HuH-7 (cell line): ENCODE data around the gene TPSAB1.
"Not testable (repeated sequence)": the region's sequence is repeated elsewhere in the genome, so short reads cannot be mapped to it uniquely, and the experiment has no call there.

Experiments used
- DNase-seq: peaks from one replicate; pipeline ENCODE4 v3.0.0; 2011; ENCODE audit warnings: low spot score

The TPSAB1 gene

DNA sequence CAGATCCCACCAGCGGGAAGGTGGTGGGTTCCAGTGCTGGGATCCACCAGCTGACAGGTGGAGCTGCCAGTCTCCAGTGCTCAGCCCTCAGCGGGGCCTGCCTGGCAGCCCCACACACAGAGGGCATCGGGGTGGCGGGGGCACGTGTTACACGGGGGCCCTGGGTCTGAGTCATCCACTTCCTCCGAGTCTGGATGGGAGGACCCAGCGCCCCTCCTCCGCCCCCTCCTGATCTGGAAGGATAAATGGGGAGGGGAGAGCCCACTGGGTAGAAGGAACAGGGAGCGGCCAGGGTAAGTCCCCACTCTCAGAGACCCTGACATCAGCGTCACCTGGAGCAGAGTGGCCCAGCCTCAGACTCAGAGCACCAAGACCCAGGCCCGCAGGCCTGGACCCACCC, at the start of gene TPSAB1:
Gene TPSAB1 (plus strand): TSS at position 270 of the 400 bp plus-strand sequence. CDS start 234 bp downstream, outside the sequence.
- not testable (repeated sequence) for DNase-seq

DNA sequence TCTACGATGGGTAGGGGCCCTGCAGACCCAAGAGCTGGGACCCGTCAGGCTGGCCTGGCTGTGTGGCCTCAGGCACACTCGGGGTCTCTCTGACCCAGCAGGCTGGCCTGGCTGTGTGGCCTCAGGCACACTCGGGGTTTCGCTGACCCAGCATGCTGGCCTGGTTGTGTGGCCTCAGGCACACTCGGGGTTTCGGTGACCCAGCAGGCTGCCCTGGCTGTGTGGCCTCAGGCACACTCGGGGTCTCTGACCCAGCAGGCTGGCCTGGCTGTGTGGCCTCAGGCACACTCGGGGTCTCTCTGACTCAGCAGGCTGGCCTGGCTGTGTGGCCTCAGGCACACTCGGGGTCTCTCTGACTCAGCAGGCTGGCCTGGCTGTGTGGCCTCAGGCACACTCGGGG, 49.7 kb upstream of the TPSAB1 start:
- not testable (repeated sequence) for DNase-seq

DNA sequence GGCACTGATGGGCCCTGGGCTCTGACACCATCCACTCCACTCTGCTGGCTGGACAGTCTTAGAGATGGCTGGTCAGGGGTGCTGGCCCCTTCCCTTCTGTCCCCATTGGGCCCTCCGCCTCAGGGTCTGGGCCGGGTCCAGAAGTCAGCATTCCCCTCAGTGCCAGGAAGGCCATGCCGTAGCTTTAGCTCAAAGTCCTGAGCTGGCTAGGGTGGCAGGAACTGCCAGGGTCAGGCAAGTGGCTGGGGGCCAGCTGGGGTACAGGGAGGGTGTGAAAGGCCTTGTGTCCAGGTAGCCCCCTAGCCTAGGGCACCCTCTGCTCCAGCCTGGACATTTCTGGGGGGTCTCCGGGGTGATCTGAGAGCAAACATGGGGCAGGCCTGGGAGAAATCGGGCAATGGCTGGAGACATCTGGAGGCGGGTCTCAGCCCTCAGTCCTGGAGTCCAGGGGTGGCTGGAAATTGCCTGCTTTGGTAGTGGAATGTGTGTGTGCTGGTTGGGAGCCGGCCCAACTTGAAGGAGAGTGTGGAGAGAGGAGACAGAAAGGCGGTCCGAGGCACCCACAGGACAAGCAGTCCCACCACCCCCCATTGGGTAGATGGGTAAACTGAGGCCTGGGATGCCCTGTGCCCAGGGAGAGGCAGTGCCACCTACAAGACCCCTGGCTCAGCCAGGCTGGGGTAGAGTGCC, 48.0 kb upstream of the TPSAB1 start:
- no peak for DNase-seq

DNA sequence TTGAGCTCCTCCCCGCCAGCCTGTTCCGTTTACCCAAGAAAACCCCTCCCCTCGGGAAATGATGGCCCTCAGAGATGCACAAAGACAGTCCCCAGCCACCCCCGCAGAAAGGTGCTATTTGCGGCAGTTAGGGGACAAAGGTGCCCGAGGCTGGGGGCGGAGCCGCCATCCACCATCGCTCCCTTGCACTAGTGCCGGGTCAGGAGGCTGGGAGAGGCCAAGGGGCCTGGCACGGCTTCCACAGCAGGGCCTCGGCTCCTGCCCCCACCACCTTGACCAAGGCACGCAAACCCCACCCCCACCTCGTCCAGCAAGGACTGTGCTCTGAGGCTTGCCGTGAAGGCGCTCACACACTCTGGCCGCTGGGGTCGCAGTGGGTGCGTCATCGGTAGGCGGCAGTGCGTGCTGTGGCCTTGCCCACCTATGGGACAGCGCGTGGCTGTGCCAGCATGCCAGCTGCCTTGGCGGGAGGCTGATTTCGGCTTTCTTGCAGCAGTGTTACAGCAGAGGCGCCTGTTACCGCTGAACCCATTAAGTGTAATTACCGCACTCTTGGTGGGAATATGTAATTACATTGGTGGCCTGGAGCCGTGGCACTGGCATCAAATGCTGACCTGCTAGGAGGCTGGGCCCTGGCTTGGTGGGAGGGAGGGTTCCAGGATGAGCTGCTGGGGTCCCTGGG, 47.2 kb upstream of the TPSAB1 start:
- no peak for DNase-seq

DNA sequence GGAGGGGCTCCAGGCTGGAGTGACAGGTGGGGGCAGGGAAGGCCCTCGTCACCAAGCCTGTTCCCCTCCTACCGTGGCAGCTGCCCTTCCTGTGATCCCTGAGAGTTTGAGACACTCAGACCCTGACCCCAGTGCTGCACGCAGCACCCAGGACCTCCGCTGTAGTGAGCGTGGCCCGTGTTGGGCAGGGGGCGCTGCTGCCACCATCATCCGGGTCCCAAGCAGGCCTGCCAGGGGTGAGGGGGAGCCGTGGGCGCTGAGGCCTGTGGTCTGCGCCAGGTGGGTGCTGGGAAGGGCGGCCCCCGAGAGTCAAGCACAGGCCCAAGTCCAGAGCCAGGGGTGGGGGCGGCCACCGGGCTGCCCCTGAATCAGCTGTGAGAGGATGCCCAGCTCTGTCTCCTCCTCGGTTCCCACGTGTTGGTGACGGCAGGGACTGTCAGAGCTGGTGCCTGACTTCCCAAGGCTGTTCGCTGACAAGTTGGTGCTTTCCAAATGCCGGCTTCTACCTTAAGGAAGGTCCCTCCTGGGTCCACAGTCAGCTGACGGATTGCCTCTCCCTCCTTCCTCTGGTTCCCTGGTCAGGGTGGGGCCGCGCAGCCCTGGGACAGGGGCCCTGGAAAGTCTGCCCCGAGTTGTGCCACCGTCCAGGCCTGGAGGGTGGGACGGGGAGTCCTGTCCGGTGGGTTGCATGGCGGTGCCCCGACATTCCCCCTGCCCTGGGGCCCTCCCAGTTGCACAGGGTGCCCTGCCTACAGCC, 46.5 kb upstream of the TPSAB1 start:
- DNase-seq = no peak

DNA sequence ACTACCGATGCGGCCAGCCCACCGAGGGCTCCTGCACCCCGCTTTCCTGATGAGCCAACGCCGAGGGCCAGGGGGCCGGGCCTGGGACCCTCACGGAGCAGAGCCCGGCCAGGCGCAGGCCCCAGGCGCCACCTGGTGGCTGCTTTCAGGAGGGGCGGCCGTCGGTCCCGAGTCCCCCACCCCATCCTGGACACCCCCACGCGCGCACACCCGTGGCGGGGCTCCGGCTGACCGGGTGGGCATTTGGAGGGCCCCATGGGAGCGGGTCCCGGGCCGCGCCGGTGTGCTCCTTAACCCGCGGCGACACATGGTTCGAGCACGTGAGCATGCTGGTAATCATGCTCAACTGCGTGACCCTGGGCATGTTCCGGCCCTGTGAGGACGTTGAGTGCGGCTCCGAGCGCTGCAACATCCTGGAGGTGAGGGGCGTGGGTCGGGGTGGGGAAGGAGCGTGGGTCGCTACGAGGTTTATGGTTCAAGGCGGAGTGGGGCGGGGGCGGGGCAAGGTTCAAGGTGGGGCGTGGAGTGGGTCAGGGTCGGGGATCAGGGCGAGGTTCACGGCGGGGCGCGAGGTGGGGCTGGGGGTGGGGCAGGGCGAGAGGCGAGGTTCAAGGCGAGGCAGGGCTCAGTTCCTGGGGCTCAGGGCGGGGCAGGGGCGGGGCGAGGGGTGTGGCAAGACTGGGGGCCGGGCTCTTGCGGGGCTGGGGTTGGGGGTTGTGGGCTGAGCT, 45.7 kb upstream of the TPSAB1 start:
- peak; percentile 49 for DNase-seq

DNA sequence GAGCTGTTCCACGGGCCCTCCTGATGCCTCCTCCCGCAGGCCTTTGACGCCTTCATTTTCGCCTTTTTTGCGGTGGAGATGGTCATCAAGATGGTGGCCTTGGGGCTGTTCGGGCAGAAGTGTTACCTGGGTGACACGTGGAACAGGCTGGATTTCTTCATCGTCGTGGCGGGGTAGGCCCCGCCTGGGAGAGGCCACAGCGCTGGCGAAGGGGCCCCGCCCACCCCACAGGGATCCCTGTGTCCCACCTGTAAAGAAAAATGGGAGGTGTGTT, 45.2 kb upstream of the TPSAB1 start:
- no peak for DNase-seq

DNA sequence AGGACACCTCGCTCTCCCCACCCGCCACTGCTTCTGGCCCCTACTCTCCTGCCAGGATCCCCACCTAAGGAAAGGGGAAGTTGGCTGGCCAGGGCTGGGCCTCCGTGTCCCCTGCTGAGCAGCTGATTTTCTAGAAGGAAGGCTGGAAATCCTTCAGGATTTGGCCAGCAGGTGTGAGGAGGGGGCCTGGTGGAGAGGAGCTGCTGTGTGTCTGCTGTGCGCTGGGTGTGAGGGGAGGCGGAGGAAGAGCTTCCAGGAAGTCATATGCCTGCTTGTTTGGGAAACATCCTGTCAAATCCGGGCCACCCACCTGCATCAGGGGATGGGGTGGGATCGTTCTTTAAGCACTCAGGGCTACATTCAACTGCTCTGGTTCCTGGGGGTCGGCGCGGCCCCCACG, 44.0 kb upstream of the TPSAB1 start:
- no peak for DNase-seq

DNA sequence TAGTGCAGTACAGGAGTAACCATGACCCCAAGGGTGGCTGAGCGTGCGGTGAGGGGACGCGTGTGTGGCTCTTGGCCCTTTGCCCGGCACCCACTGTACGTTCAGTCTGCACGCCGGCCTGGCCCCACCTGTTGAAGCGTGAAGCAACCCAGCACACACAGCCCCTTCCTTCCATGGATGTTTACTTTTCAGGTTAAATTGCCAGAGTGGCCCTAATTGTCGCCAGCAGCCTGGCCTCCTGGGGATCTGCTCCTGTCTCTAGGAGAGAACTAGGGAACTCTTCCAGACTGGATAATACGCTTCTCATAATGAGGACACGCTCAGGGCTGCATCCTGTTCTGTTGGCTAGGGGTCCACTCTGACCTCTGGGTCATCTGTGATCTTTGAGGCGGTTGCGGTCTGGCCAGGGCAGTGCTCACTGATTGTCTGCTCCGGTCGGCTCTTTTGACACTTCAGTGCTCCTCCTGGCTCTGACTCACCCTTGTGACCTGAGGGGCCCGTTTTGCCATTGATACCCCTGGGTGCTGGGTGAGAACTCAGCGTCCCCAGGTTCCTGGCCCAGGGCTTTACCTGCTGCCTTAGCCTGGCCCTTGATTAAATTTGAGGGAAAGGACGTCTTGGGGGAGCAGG, 43.2 kb upstream of the TPSAB1 start:
- peak; percentile 42 for DNase-seq

DNA sequence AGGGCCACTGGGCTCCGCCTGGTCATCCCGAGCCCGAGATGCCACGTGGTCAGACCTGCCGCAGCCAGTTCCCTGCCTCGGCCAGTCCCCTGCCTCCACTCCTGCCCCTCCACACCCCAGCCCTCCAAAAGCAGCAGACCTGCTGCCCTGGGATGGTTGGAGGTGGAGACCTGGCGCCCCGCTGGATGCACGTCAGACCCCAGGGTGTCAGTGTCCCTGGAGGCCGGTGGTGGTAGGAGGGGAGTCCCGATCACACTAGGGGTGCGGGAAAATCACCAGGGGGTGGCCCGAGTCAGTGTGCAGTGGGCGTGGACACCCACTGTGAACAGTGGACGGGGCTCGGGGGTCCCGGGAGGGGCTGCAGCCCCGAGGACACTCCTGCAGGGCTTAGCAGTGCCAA, 42.3 kb upstream of the TPSAB1 start:
- DNase-seq = no peak

DNA sequence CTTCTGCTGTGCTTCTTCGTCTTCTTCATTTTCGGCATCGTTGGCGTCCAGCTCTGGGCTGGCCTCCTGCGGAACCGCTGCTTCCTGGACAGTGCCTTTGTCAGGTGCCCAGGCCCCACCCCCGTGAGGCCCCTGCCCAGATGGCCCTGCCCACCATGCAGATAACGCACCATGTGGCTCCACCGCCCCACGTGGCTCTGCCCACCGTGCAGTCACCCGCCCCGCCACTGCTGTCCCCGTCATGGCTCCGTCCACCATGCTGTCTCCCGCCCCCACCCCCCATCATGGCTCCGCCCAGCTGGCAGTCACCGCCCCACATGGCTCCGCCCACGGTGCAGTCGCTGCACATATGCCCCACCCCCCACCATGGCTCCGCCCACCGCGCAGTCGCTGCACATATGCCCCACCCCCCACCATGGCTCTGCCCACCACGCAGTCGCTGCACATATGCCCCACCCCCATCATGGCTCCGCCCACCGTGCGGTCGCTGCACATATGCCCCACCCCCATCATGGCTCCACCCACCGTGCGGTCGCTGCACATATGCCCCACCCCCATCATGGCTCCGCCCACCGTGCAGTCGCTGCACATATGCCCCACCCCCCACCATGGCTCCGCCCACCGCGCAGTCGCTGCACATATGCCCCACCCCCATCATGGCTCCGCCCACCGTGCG, 41.7 kb upstream of the TPSAB1 start:
- not testable (repeated sequence) for DNase-seq

DNA sequence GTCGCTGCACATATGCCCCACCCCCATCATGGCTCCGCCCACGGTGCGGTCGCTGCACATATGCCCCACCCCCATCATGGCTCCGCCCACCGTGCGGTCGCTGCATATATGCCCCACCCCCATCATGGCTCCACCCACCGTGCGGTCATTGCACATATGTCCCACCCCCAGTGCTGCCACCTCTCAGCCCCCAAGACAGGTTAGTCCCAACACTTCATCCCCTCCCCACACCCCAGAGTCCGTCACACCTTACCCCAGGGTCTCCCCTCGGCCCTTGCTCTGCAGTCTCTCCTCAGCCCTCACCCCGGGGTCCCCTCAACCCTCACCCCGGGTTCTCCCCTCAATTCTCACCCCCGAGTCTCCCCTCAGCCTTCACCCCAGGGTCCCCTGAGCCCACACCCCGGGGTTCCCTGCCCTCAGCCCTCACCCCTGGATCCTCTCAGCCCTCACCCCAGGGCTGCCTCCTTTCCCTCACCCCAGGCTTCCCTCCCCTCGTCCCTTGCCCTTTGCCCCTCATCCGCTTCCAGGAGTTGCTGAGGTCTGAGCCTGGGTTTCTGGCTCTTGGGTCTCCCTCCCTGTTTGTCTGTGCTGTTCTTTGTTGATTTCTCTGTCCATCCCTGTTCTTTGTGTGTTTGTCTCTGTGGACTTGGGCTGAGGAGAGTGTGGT, 41.0 kb upstream of the TPSAB1 start:
- peak; percentile 56 for DNase-seq

DNA sequence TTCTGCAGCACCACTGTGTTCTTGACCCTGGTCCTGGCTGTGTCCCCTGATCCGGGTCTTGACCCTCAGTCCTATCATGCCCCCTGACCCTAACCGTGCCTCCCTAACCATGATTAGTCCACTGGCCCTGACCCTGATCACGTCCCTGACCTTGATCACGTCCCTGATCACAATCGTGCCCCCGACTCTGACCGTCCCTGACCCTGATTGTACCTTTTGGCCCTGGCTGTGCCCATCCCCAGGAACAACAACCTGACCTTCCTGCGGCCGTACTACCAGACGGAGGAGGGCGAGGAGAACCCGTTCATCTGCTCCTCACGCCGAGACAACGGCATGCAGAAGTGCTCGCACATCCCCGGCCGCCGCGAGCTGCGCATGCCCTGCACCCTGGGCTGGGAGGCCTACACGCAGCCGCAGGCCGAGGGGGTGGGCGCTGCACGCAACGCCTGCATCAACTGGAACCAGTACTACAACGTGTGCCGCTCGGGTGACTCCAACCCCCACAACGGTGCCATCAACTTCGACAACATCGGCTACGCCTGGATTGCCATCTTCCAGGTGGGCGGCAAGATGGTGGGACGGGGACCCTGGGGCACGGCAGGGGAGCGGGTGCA, 40.4 kb upstream of the TPSAB1 start:
- no peak for DNase-seq

DNA sequence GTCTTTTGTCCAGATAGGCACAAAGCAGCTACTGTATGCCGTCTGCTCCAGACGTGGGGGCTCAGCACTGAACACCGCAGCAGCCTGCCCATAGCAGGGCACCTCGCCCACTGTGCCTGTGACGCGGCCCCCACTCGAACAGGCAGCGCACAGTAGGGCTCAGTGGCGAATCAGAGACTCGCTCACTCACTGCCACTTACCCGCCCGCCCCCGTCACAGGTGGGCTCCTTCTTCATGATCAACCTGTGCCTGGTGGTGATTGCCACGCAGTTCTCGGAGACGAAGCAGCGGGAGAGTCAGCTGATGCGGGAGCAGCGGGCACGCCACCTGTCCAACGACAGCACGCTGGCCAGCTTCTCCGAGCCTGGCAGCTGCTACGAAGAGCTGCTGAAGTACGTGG, 39.1 kb upstream of the TPSAB1 start:
- no peak for DNase-seq

DNA sequence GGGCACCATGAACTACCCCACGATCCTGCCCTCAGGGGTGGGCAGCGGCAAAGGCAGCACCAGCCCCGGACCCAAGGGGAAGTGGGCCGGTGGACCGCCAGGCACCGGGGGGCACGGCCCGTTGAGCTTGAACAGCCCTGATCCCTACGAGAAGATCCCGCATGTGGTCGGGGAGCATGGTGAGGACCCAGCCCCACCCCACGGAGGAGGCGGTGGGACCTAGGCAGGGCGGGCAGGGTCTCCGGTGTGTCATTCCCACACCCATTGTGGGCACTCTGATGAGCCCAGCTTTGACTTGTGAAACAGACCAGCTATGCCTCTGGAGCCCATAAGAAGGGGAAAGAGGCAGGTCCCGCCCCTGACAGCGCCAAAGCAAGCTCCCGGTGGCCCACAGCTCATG, 38.2 kb upstream of the TPSAB1 start:
- DNase-seq = no peak

DNA sequence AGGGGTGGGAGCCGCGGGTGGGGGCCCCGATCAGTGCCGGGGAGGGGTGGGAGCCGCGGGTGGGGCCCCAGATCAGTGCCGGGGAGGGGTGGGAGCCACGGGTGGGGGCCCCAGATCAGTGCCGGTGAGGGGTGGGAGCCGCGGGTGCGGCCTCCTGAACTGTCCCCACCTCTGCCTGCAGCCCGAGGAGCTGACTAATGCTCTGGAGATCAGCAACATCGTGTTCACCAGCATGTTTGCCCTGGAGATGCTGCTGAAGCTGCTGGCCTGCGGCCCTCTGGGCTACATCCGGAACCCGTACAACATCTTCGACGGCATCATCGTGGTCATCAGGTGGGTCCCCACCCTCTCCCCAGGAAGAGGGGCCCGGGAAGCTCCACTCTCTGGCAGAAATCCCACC, 35.6 kb upstream of the TPSAB1 start:
- no peak for DNase-seq

DNA sequence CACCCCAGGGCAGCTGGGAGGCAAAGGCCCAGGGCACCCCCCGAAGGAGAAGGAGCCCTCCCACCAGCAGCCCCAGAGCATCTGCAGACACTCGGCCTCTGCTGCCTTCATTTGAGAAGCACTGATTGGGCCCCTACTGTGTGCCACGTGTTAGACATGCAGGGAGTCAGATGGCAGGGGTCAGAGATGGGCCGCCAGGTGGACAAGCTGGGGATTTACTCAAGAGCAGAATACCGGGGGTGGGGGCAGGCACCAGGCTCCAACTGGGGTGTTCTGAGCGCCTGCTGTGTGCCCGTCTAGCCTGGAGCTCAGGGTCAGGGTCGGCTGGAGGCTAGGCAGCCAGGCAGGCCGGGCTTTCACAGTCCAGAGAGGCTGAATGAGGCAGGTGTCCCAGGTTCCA, 34.2 kb upstream of the TPSAB1 start:
- DNase-seq = no peak

DNA sequence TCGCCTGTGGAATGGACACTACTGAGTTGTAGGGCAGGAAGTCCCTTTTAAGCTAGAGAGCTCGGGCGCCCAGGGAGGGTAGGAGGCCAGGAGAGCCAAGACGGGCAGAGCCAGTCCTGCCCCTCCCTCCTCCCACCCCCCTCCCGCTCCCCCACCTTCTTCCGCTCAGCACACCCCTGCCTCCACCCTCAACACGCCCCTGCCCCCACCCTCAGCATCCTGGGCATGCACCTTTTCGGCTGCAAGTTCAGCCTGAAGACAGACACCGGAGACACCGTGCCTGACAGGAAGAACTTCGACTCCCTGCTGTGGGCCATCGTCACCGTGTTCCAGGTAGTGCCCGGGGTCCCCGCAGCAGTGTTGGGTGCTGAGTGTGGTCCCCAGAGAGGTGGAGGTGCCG, 33.7 kb upstream of the TPSAB1 start:
- no peak for DNase-seq

DNA sequence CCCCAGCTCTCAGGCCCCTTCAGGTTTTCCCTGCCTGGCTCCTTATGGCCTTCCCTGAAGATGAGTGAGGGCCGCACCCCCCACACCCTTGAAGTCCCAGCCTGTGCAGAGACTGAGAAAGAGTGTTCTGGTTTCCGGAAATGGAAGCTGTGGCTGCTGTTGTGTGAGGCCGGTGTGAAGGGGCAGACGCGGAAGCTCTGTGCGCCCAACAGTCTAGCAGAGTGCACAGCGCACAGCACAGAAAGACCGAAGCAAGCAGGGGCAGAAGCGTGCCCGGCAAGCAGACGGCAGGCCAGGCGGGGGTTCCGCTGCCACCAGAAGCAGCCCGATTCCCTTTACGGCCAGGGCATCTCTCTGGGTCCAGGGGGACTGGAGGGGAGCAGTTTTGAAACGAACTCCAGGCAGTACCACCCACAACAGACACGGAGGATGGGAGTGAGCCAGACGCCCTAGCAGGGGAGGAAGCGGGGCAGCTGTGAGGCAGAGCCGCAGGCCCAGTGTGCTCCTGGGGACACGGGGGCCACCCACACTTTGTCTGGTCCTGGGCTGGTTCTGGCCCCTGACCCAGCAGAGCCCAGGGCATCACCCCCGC, 32.2 kb upstream of the TPSAB1 start:
- no peak for DNase-seq

DNA sequence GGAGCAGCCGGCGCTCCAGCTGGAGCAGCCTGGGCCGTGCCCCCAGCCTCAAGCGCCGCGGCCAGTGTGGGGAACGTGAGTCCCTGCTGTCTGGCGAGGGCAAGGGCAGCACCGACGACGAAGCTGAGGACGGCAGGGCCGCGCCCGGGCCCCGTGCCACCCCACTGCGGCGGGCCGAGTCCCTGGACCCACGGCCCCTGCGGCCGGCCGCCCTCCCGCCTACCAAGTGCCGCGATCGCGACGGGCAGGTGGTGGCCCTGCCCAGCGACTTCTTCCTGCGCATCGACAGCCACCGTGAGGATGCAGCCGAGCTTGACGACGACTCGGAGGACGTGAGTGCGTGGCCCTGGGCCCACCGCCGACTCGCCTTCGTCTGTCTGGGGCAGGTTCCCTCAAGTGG, 31.4 kb upstream of the TPSAB1 start:
- DNase-seq = no peak
